Iris pigment epithelial cell (primary cell): ENCODE data around the gene MSLN.

Source experiments
- DNase-seq: peaks from one replicate; pipeline ENCODE4 v3.0.0-alpha.2; 2011; ENCODE audit warnings: low read depth

MSLN gene

DNA sequence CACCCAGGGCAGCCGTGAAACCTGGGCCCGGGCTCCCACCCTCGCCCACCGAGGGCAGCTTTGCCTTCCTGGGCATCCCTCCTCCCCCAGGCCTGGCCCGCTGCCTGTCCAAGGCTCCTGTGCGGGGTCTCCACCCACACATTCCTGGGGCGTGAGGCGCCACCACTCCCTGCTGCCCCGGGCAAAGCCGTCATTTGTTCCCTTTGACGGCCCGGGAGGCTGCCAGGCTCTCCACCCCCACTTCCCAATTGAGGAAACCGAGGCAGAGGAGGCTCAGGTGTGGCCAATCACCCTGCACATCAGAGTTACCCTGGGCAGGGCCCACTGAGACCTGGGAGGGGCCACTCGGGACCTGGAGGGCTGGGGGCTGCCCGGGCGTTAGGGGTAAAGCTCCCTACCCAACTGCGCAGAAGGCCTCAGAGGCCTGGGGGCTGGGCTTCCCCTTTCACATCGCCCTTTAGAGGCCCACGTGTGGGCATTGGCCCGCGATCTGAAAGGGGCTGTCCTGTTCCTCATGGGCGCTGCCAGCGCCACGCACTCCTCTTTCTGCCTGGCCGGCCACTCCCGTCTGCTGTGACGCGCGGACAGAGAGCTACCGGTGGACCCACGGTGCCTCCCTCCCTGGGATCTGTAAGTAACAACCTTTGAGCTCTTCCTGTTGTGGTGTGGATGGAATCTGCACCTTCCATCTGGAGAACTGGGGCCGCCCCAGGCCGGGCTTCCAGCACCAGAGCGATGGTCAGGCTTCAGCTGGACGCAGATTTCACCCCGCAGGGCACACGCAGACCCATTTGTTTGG is at the start of gene MSLN:
TSS of gene MSLN (plus strand) at position 190 of the 799 bp plus-strand sequence. CDS start 1,947 bp downstream, outside the sequence.
- DNase-seq, result no peak

GRCh38 chr16:711084-711483 is 49.5 kb upstream of the MSLN start:
- no peak for DNase-seq

DNA sequence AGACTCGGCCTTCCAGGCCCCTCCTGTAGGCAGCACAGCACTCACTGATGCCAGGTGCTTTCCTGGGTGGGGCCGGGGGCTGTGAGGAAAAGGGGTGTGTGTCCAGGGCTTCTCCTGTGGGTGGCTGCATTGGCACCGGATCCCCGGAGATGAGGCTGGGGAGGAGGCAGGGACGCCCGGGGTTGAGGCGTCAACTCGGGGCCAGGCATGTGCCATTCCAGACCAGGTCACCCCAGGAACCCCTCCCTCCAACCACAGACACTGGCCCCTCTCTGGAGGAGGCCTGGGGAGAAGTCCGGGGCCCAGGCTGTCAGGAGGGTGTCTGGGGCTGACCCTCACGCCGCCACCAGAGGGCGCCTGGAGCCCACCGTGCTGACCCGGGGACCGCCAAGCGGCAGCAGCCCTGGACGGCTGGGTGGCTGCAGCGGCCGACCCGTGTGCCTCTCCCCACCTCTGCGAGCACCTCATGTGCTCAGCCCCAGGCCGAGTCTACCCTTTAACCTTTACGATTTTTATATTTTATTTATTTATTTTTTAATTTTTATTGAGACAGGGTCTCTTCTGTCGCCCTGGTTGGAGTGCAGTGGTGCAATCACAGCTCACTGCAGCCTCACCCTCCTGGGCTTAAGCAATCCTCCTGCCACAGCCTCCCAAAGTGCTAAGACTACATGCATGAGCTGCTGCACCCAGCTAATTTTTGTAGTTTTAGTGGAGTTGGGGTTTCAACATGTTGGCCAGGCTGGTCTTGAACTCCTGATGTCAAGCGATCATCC is 48.8 kb upstream of the MSLN start:
- peak; percentile 52 for DNase-seq

DNA sequence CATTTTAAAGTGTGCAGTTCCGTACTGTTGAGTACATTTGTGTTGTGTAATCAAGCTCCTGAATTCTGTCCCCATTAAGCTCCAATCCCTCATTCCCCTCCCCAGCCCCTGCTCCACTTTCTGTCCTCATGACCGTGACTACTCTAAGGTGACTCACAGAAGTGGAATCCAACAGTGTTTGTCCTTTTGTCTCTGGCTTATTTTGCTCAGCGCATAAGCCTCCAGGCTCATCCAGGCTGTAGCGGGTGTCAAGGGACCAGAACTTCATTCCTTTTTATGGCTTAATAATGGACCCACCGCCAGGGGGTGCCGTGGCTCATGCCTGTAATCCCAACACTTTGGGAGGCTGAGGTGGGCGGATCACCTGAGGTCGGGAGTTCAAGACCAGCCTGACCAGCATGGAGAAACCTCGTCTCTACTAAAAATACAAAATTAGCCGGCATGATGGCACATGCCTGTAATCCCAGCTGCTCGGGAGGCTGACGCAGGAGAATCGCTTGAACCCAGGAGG is 47.7 kb upstream of the MSLN start:
- peak; percentile 94 for DNase-seq

DNA sequence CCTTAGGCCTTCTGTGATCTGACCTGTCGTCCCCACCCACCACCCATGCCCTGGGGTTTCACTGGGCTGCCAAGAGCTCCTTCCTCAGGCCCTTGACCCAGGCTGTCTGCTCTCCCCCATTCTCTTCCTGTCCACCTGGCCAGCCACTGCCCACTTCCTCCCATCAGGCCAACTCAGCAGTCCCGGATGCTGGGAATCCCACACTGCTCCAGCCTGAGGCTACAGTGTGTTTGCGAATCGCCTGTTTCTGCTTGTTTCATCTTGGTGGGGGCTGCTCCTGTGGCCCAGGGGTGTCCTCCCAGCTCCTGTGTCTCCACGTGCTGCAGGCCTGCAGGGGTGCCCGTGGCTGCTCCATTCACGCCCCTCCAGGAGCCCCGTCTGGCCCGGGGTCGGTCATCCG is 46.5 kb upstream of the MSLN start:
- no peak for DNase-seq

GRCh38 chr16:714558-715476 is 45.7 kb upstream of the MSLN start, which contains the start of gene METRN:
Gene METRN, plus strand, starts transcription at chr16:715118. Its CDS starts 172 bp downstream, at chr16:715290.
- peak; percentile 90 for DNase-seq

GRCh38 chr16:715477-716199 is 44.9 kb upstream of the MSLN start:
- DNase-seq, result no peak

DNA sequence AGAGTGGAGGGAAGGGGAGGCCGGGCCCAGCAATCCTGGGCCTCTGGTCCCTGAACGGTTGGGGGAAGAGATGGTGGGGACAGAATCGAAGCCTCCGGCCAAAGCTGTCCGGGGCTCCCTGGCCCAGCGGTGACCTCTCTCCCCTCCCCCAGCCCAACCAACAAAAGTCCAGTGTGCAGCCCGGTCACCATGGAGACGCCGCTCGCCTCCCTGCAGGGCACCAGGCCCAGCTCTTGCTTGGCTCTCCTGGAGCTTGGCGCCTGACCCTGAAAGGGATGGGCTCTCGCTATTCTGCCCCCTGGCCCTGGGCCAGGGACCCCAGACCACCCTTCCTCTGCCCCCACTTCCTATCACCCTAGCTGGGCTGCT is 44.4 kb upstream of the MSLN start:
- peak; percentile 49 for DNase-seq

DNA sequence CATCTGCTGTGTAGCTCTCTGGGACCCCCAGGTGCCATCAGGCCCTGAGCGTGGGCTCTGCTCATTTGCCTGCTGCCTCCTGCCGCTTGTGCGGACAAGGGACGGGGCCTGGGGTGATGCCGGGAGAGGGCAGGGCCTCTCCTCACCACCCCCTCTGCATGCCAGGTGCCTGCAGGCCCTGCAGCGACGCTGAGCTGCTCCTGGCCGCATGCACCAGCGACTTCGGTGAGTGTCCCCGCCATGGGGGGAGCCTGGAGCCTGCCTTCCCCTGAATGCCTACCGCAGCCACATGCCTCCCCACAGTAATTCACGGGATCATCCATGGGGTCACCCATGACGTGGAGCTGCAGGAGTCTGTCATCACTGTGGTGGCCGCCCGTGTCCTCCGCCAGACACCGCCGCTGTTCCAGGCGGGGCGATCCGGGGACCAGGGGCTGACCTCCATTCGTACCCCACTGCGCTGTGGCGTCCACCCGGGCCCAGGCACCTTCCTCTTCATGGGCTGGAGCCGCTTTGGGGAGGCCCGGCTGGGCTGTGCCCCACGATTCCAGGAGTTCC is 43.7 kb upstream of the MSLN start:
- DNase-seq, result no peak

- DNase-seq, result no peak
These were observed 42.9 kb upstream of the MSLN start for GRCh38 chr16:717450-718245.

GRCh38 chr16:718389-718788 is 42.1 kb upstream of the MSLN start:
- DNase-seq, result no peak

GRCh38 chr16:718922-719321 is 41.6 kb upstream of the MSLN start:
- no peak for DNase-seq

DNA sequence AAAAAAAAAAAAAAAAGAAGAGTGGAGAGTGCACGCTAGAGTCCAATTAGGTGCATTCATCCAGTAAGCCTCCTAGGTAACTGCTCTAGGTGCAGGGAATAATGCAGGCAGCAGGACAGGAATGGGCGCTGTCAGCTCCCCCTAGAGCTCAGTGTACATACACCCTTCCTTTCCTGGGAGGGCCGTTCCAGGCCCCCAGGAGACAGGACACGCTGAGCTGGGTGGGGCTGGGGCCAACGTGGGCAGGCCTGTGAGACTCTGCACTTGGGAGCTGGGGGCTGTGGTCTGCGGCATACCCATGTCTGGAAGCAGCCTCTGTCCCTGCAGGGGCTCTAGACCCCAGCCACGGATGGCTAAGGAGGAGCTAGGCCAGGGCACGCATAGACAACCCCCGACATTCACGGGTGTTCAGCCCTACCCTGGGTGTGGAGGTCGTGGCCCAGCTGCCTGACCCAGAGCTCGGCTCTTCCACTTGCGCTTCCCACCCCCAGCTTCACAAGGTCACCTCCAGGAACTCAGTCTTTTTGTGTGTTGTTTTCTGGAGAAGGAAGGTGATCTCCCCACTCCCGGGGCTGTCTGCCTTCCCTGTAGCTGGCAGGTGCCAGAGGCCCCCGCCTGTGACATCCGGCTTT is 40.6 kb upstream of the MSLN start:
- DNase-seq, result no peak

DNA sequence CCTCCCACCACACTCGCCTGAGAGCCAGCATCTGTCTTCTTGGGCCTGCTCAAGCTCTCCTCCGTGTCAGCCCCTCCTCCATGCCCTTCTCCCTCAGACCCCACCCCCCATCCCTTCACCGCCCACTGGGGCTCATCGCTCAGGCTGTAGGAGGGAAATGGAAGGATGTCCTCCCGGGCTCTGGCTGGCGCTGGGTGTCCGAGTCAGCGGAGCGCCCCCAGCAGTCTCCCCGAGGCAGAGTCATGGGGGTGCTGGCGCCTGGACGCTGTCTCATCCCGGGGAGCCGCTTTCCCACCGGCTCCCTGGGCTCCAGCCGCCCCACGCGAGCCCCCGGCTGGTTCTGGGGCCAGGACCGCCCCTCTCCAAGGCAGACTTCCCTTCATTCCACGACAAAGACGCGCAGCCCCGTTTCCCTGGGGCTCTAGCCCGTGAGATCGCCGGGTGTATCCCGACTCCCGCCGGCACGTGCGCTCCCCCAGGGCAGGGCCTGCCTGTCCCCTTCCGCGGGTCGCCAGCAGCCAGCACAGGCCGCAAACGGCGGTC is 40.0 kb upstream of the MSLN start:
- DNase-seq, result peak; percentile 62

DNA sequence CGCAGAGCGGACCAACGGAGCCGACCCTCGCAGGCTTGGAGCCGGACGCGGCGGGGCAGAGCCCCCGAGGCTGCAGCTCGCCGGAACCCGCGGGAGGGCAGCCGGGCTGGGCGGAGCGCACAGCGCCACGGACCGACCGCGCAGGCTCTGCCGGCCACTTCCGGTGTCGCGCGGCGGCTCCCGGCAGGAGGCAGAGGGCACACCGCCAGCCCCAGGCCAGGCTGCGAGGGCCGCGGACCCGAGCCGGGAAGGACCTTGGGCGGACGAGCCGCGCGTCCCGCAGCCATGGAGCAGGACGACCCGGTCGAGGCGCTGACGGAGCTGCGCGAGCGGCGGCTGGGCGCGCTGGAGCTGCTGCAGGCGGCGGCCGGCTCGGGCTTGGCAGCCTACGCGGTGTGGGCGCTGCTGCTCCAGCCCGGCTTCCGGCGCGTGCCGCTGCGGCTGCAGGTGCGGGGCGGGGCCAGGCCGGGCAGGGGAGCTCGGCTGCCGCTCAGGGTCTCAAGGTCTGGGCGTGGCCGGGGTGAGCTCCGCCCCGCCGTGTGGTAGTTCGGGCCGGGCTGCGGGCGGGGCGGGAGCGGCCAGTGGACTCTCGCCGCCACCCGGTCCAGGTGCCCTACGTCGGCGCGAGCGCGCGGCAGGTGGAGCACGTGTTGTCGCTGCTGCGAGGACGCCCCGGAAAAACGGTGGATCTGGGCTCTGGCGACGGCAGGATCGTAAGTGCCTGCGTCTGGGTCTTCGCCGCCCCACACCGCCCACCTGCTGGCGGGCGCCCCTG is 39.4 kb upstream of the MSLN start, which contains the start of gene ANTKMT:
TSS of gene ANTKMT (plus strand) at position 157 of the 775 bp plus-strand sequence. CDS start at position 286, 129 bp downstream.
- peak; percentile 76 for DNase-seq

DNA sequence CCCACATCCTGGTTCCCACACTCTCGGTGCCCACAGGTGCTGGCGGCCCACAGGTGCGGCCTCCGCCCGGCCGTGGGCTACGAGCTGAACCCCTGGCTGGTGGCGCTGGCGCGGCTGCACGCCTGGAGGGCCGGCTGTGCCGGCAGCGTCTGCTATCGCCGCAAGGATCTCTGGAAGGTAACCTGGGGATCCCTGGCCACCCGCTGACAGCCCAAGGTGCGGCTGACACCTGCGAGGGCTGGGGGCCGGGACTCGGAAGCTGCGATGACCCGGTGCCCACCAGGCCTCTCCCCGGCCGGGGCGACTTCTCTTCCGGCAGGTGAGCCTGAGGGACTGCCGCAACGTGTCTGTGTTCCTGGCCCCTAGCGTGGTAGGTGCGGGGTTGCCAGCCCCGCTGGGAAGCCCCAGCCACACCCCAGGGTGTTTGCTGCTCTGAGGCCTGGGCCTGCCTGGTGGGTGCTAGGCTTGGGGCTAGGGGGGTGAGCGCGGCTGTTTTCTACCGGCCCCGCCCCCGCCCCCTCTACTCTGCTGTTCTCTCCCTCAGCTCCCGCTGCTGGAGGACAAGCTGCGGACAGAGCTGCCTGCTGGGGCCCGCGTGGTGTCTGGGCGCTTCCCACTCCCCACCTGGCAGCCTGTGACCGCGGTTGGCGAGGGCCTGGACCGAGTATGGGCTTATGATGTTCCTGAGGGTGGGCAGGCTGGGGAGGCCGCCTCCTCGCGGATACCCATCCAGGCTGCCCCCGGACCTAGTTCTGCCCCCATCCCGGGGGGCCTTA is 38.6 kb upstream of the MSLN start:
- DNase-seq, result no peak

DNA sequence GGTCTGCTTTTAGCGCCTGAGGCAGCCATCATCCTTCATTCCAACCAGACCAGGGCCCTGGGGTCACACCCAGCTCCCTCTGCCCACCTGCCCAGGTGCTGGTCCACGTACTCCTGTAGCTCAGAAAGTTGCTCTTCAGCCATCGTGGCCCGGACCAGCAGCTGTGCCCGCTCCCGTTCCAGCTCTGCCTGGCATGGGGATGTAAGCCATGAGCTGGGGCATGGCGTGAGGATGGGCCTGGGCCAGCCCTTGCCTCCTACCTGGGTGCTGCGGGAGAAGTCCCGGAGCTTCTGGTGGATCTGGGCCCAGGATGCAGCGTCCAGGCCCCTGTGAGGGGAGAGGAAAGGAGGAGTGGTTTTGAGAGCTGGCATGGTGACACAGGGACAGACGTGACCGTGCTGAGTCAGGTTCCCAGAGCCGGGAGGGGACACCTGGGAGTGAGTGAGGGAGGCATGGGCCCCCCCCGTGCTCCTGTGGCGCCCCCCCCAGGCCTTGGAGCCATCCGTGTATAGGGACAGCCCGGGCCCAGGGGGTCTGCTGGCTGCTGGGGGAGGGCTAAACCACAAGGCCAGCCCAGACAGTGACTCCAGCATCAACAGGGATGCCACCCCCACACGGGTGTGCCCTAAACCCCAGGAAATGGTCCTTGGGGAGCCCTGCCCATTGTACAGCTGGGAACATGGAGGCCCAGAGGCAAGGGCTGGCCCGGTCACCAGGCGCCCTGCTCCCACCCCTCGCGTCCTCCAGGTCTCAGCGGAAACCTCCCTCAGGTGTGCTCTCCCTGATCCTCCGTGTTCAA is 37.5 kb upstream of the MSLN start:
- no peak for DNase-seq
